ENCODE results near the gene INAFM2. TPM values are rescaled to one million over a fixed set of nuclear protein-coding genes. Genes with fewer than 3 reads are reported as not detected.

The INAFM2 gene
- polyA plus RNA-seq, 3 donors, result 5.1 to 19.6 (median 8.3) TPM

DNA sequence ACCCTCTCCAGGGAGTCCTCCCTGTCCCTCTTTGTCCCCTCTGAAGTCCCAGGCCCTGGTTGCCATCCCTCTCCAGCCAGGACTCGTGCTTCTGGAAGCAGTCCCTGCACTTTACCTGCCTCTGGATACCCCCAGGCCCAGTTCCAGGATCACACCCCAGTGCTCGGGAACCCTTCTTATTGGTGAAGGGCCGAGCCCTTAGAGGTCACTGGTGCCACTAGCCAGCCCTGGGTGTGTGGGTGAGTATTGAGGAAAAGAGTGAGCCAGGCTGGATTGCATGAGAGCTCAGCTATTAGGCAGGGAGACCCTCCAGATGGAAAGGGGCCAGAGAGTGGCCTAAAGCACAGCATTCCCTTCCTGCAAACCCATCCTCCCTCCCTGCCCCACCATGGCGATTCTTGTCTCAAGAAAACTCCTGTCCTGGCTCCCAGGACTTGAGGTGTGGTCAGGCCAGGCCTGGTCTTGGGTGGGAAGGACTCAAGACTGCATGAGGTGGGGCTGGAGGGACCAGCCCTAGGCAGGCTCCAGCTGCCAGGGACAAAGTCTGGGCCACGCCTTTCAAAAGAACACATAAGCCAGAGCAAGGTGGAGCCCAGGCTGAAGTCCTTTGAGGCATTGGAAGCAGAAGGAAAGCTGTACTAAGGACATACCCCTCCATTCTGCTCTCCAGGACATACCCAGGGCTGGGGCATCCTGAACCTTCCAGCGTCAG lies 22.5 kb downstream of the INAFM2 start:
- intact Hi-C loops (cut with micrococcal nuclease), result loop anchor here in 1 of 2 donors (2.0 kb wide), 1 partner anchor 75 kb away; no protein-coding TSS in a partner anchor
- 89% methylated on average over 3 of the region's 6 CpGs for WGBS (ENCODE audit: insufficient coverage)
- Mint-ChIP-seq H3K27me3 (ENCODE audit: low read depth in 3 of 3) (peaks cover 0 to 9% (median 7%) of the 10 kb centered on the region in 3 donors), H3K4me1 (peaks cover 19% of the 10 kb centered on the region), H3K4me3 (no peak overlapping the region), H3K9me3 (peaks cover 0 to 5% (median 0%) of the 10 kb centered on the region in 7 donors), H3K27ac (no peak overlapping the region), H3K36me3 (no peaks in the 10 kb centered on the region)
- no peak overlapping the region for H3K4me3 ChIP-seq (replicated peaks in 1 of 3; ENCODE audit: low read depth in 2 of 3, low read length in 3 of 3)
- no peak overlapping the region for H2AFZ ChIP-seq (ENCODE audit: insufficient read depth, low read depth, low read length, poor library complexity, severe bottlenecking)
- H3K27me3 ChIP-seq (ENCODE audit: control insufficient read depth in 2 of 2, insufficient read depth in 2 of 2, low read length in 2 of 2), result no peaks in the 10 kb centered on the region
- no peaks in the 10 kb centered on the region for H3K36me3 ChIP-seq (replicated peaks in 1 of 2; ENCODE audit: control insufficient read depth in 1 of 2, insufficient read depth in 2 of 2, low read length in 2 of 2)
- no peak overlapping the region for H3K9ac ChIP-seq (ENCODE audit: insufficient read depth, low read length, poor library complexity, severe bottlenecking)
- H3K27ac ChIP-seq (ENCODE audit: low read depth in 1 of 2, low read length in 2 of 2), result no peak overlapping the region
- TF ChIP-seq, protein P1, sequence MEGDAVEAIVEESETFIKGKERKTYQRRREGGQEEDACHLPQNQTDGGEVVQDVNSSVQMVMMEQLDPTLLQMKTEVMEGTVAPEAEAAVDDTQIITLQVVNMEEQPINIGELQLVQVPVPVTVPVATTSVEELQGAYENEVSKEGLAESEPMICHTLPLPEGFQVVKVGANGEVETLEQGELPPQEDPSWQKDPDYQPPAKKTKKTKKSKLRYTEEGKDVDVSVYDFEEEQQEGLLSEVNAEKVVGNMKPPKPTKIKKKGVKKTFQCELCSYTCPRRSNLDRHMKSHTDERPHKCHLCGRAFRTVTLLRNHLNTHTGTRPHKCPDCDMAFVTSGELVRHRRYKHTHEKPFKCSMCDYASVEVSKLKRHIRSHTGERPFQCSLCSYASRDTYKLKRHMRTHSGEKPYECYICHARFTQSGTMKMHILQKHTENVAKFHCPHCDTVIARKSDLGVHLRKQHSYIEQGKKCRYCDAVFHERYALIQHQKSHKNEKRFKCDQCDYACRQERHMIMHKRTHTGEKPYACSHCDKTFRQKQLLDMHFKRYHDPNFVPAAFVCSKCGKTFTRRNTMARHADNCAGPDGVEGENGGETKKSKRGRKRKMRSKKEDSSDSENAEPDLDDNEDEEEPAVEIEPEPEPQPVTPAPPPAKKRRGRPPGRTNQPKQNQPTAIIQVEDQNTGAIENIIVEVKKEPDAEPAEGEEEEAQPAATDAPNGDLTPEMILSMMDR (IDR thresholded peaks at IDR 0.05), result no peak
- no peak overlapping the region for H3K4me2 ChIP-seq (replicated peaks; ENCODE audit: extremely low read depth, low read length, poor library complexity, severe bottlenecking)
- H3K4me1 ChIP-seq (ENCODE audit: control insufficient read depth in 1 of 2, insufficient read depth in 2 of 2, low read length in 2 of 2), result peaks cover 17 to 30% of the 10 kb centered on the region in 2 donors
- DNase-seq, result no peak
- no peaks in the 10 kb centered on the region for H4K20me1 ChIP-seq (ENCODE audit: insufficient read depth, low read length)
- H3K79me2 ChIP-seq (ENCODE audit: insufficient read depth, low read length), result no peaks in the 10 kb centered on the region
- H3K9me3 ChIP-seq (replicated peaks in 1 of 2; ENCODE audit: control insufficient read depth in 1 of 2, insufficient read depth in 1 of 2, low read length in 2 of 2), result no peaks in the 10 kb centered on the region

DNA sequence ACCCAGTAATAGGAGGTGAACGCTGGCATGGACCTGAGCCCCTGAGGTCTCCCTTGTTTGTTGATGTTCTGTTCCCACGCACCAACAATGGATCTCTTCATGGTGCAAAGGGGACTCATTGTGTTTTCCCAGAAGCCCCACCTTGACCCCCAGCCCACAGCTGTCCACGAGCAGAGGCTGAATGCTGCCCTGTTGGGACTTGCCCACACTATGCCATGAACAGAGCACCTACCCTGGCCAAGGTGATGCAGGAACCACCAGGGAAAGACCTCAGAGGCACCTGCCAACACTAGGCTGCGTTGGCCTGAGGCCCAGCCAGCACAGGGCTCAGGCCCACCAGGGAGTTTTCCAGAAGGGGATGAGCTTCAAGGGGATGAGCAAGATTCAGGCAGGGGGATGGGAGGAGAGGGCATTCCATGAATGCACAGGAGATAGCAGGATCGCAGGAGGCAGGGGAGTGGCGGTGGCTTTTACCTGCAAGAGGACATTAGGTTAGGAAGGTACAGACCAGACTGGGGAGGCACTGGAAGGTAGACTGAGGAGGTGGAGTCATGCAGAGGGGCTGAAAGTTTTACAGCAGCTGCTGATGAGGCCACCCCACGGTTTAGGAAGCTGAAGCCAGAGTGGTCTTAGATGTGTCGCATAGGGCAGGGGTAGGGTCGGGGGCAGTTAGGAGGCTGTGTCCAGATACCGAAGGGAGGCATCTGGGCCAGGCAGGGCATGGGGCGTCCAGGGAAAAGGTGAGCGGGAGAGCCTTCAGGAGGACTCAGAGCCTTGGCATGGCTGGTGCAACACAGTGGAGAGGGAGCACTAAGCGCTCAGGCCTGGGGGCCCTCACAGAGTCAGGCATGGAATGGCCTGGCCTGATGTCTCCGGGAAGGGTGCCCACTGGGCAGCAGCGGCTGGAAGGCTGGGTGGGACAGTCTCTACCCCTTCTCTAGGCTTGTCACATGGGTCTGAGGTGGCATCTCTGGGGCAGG lies 23.4 kb downstream of the INAFM2 start:
- no peak overlapping the region for H3K27ac Mint-ChIP-seq

More for the DNA sequence above, 23.4 kb downstream of the INAFM2 start:
- no peaks in the 10 kb centered on the region for H4K20me1 ChIP-seq (ENCODE audit: insufficient read depth, low read length)
- no peak overlapping the region for H3K4me3 Mint-ChIP-seq
- no peaks in the 10 kb centered on the region for H3K27me3 ChIP-seq (ENCODE audit: control insufficient read depth in 2 of 2, insufficient read depth in 2 of 2, low read length in 2 of 2)
- peaks cover 12 to 23% of the 10 kb centered on the region in 2 donors for H3K4me1 ChIP-seq (ENCODE audit: control insufficient read depth in 1 of 2, insufficient read depth in 2 of 2, low read length in 2 of 2)
- no peak overlapping the region for H3K27ac ChIP-seq (ENCODE audit: low read depth in 1 of 2, low read length in 2 of 2)
- TF ChIP-seq, protein P1 (IDR thresholded peaks at IDR 0.05), result no peak
- H3K4me3 ChIP-seq (replicated peaks in 1 of 3; ENCODE audit: low read depth in 2 of 3, low read length in 3 of 3), result no peak overlapping the region
- no peak overlapping the region for H3K4me2 ChIP-seq (replicated peaks; ENCODE audit: extremely low read depth, low read length, poor library complexity, severe bottlenecking)
- H3K9me3 ChIP-seq (replicated peaks in 1 of 2; ENCODE audit: control insufficient read depth in 1 of 2, insufficient read depth in 1 of 2, low read length in 2 of 2), result no peaks in the 10 kb centered on the region
- WGBS (ENCODE audit: insufficient coverage), result 95% methylated on average over 14 of the region's 15 CpGs
- H3K36me3 ChIP-seq (replicated peaks in 1 of 2; ENCODE audit: control insufficient read depth in 1 of 2, insufficient read depth in 2 of 2, low read length in 2 of 2), result no peaks in the 10 kb centered on the region
- intact Hi-C loops (cut with micrococcal nuclease), result no loop called here
- H3K9ac ChIP-seq (ENCODE audit: insufficient read depth, low read length, poor library complexity, severe bottlenecking), result no peak overlapping the region
- no peak for DNase-seq
- no peaks in the 10 kb centered on the region for H3K36me3 Mint-ChIP-seq
- H3K79me2 ChIP-seq (ENCODE audit: insufficient read depth, low read length), result no peaks in the 10 kb centered on the region
- peaks cover 0 to 9% (median 7%) of the 10 kb centered on the region in 3 donors for H3K27me3 Mint-ChIP-seq (ENCODE audit: low read depth in 3 of 3)
- H3K4me1 Mint-ChIP-seq, result peaks cover 14% of the 10 kb centered on the region
- H3K9me3 Mint-ChIP-seq, result peaks cover 0 to 5% (median 0%) of the 10 kb centered on the region in 7 donors
- H2AFZ ChIP-seq (ENCODE audit: insufficient read depth, low read depth, low read length, poor library complexity, severe bottlenecking), result no peak overlapping the region

Measured in CD14-positive monocyte (primary cell).